Lung (tissue), 12 donors: ENCODE data around the gene ISM1. TPM values are rescaled to one million over a fixed set of nuclear protein-coding genes. Genes with fewer than 3 reads are reported as not detected.

ENCODE experiments used
- ATAC-seq: fragments of 200-7000 bp; cut with Tn5 transposase; one replicate; pipeline ENCODE4 v1.9.1; 2020; ENCODE audit warnings: moderate number of reproducible peaks; ENCODE audit not compliant: insufficient read depth, low FRiP score
- DNase-seq, 3 donors: peaks; one replicate each; pipeline ENCODE4 v3.0.0-alpha.2; 2013 to 2017
- H3K27ac ChIP-seq, 2 donors: one replicate each; pipeline ENCODE4 v1.5.1; 2013; ENCODE audit warnings: mild to moderate bottlenecking in 2 of 2, moderate library complexity in 2 of 2, control low read depth in 1 of 2, inconsistent platforms in 1 of 2, low read depth in 1 of 2, low read length in 1 of 2
- H3K27me3 ChIP-seq, 3 donors: one replicate each; pipeline ENCODE4 v1.5.1; 2013; ENCODE audit warnings: low read length in 2 of 3; ENCODE audit not compliant: control insufficient read depth in 3 of 3, insufficient read depth in 3 of 3
- H3K36me3 ChIP-seq, 4 donors: one replicate each; pipeline ENCODE4 v1.5.1; 2013; ENCODE audit warnings: low read length in 4 of 4, mild to moderate bottlenecking in 1 of 4, moderate library complexity in 1 of 4; ENCODE audit not compliant: control insufficient read depth in 4 of 4, insufficient read depth in 4 of 4
- H3K4me1 ChIP-seq, 5 donors: one replicate each; pipeline ENCODE4 v1.5.1; 2013; ENCODE audit warnings: low read length in 5 of 5, mild to moderate bottlenecking in 2 of 5, moderate library complexity in 1 of 5; ENCODE audit not compliant: control insufficient read depth in 5 of 5, insufficient read depth in 5 of 5
- H3K4me3 ChIP-seq: one replicate; pipeline ENCODE4 v1.5.1; 2013; ENCODE audit warnings: mild to moderate bottlenecking, control low read depth, moderate library complexity
- H3K9ac ChIP-seq, 2 donors: one replicate each; pipeline ENCODE4 v1.5.1; 2013; ENCODE audit warnings: low read length in 2 of 2, control low read depth in 1 of 2; ENCODE audit not compliant: insufficient read depth in 1 of 2
- H3K9me3 ChIP-seq, 4 donors: one replicate each; pipeline ENCODE4 v1.5.1; 2013; ENCODE audit warnings: low read length in 3 of 4, mild to moderate bottlenecking in 1 of 4, moderate library complexity in 1 of 4; ENCODE audit not compliant: control insufficient read depth in 4 of 4, insufficient read depth in 3 of 4
- WGBS, 2 donors: extraction: QIAGEN DNeasy Blood & Tissue Kit; methylation state at CpG; one replicate each; pipeline ENCODE4 v1.1.7; 2013; 5-methylcytosine and 5-hydroxymethylcytosine counted together
- polyA plus RNA-seq, 2 donors: library from polyadenylated mRNA; stranded (reverse); fragments of 200-250 nt; gene quantifications; one replicate each; pipeline ENCODE4 v1.2.1, GENCODE V29; 2013
- total RNA-seq, 2 donors: library from RNA; depleted of rRNA in 1 of 2; stranded (reverse); fragments of >200 nt in 1 of 2; gene quantifications; one replicate each; pipeline ENCODE4 v1.2.1, GENCODE V29; 2014 to 2021
- TF ChIP-seq, protein P1 (sequence below): IDR thresholded peaks from 2 replicates; pipeline ENCODE4 v1.5.1; 2012; ENCODE audit warnings: mild to moderate bottlenecking; ENCODE audit errors: control extremely low read depth, extremely low read depth
- donor health status: control.
- donor health status: control.
- donor health status: Bipolar disorder and iron deficiency.
- donor health status: healthy.
- donor health status: DM: yes; HTN: yes; CAD: no.

ISM1 gene
- total and polyA plus RNA-seq, 4 donors, result 1.6 to 13.6 (median 2.9) TPM

DNA sequence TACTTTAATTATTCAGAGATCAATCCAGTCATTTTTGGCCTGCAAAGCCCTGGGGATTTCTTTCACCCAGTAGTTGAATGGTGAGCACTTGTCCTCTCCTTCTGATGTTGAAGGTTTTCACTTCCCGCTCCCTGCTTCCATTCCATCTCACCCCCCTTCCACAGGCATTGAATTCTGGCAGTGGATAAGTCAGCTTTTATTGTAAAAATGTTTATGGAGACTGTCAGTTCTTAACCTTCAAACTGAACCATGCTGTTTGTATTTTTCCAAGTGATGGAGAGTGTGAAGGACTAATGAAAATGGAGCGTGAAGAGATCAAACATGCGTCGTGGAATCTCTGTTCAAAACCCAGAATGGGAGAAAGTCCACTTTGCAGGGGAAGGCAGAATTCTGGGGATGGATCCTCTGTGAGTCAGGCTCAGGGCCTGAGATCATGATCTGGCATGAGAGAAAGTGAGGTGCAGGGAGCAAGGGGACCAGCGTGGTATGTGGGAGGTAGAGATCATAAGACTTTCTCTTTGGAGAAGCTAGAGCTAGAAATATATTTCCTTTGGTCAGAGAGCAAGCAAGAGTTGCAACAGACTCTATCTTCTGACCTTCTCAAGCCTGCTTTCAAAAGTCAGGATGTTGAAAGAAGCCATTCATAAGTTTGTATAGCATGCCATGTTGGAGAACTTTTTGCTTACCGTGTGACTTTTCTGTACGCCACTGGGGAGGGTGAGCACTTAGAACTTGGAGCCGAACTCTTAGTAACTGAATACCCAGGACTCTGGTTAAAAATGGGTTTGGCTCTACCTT lies 30.2 kb downstream of the ISM1 start:
- no peaks in the 10 kb centered on the region for H3K36me3 ChIP-seq
- 76 to 86% methylated on average over 8 of the region's 8 CpGs for WGBS, 2 donors
- ATAC-seq, result no peak

GRCh38 chr20:13251904-13252297 lies 30.8 kb downstream of the ISM1 start:
- TF ChIP-seq, protein P1, sequence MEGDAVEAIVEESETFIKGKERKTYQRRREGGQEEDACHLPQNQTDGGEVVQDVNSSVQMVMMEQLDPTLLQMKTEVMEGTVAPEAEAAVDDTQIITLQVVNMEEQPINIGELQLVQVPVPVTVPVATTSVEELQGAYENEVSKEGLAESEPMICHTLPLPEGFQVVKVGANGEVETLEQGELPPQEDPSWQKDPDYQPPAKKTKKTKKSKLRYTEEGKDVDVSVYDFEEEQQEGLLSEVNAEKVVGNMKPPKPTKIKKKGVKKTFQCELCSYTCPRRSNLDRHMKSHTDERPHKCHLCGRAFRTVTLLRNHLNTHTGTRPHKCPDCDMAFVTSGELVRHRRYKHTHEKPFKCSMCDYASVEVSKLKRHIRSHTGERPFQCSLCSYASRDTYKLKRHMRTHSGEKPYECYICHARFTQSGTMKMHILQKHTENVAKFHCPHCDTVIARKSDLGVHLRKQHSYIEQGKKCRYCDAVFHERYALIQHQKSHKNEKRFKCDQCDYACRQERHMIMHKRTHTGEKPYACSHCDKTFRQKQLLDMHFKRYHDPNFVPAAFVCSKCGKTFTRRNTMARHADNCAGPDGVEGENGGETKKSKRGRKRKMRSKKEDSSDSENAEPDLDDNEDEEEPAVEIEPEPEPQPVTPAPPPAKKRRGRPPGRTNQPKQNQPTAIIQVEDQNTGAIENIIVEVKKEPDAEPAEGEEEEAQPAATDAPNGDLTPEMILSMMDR, result no peak
- DNase-seq, result peak in 2 of 3 donors; percentile 33 to 54
- no peak overlapping the region for H3K27ac ChIP-seq
- no peaks in the 10 kb centered on the region for H3K9me3 ChIP-seq
- H3K36me3 ChIP-seq, result no peaks in the 10 kb centered on the region
- peaks cover 0 to 15% (median 0%) of the 10 kb centered on the region in 5 donors for H3K4me1 ChIP-seq
- no peak overlapping the region for H3K9ac ChIP-seq
- no peaks in the 10 kb centered on the region for H3K27me3 ChIP-seq
- H3K4me3 ChIP-seq, result no peak overlapping the region
- no peak for ATAC-seq
- 77 to 87% methylated on average over 2 of the region's 2 CpGs for WGBS, 2 donors

More for the DNA sequence above, 30.2 kb downstream of the ISM1 start:
- peak in 2 of 3 donors; percentile 67 to 71 for DNase-seq
- no peak overlapping the region for H3K4me3 ChIP-seq
- H3K27ac ChIP-seq, result no peak overlapping the region
- no peaks in the 10 kb centered on the region for H3K9me3 ChIP-seq
- no peaks in the 10 kb centered on the region for H3K27me3 ChIP-seq
- TF ChIP-seq, protein P1, result no peak
- H3K4me1 ChIP-seq, result peaks cover 0 to 15% (median 0%) of the 10 kb centered on the region in 5 donors
- no peak overlapping the region for H3K9ac ChIP-seq

DNA sequence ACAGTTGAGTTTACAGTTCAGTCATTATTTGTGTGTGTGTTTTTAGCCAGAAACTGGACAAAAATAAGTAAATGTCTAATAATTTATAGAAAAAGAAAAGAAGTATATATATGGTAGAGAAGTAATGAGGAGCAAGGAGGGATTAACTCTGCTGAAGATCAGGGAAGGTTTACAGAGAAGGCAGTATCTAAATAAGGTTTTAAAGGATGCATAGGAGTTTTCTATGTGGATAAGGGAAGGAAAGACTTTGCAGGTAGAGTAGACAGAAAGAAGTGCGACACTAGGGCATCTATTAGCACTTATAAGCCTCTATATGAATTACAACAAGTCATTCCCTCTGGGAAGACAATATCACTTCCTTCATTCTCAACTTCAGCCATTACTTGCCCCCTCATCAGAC lies 34.3 kb downstream of the ISM1 start:
- peaks cover 0 to 9% (median 1%) of the 10 kb centered on the region in 5 donors for H3K4me1 ChIP-seq
- TF ChIP-seq, protein P1, result no peak

More for the DNA sequence above, 34.3 kb downstream of the ISM1 start:
- H3K27me3 ChIP-seq, result no peaks in the 10 kb centered on the region
- no peak overlapping the region for H3K4me3 ChIP-seq
- no peaks in the 10 kb centered on the region for H3K36me3 ChIP-seq
- no peak for DNase-seq
- WGBS, 2 donors, result 97% methylated on average over 1 of the region's 1 CpG
- no peaks in the 10 kb centered on the region for H3K9me3 ChIP-seq
- no peak for ATAC-seq
- no peak overlapping the region for H3K9ac ChIP-seq
- no peak overlapping the region for H3K27ac ChIP-seq
